Gastroesophageal sphincter (tissue), 3 donors: Measurements from ENCODE around the gene KRT27.

Experiments used
- POLR2AphosphoS5 ChIP-seq: sonication (generic); formaldehyde crosslinking; IDR thresholded peaks from one replicate; pipeline ENCODE4 v1.6.1; 2017; ENCODE audit warnings: antibody characterized with exemption
- TF ChIP-seq, protein P1 (sequence below), 4 experiments: fragments of 200-600 bp in 2 of 4; fragments of 450-650 bp in 2 of 4; sonication (generic) in 1 of 4; IDR thresholded peaks; one replicate each; pipeline ENCODE4 v1.5.1; 2017 to 2019; ENCODE audit warnings: antibody characterized with exemption in 4 of 4, mild to moderate bottlenecking in 2 of 4, moderate library complexity in 2 of 4

DNA sequence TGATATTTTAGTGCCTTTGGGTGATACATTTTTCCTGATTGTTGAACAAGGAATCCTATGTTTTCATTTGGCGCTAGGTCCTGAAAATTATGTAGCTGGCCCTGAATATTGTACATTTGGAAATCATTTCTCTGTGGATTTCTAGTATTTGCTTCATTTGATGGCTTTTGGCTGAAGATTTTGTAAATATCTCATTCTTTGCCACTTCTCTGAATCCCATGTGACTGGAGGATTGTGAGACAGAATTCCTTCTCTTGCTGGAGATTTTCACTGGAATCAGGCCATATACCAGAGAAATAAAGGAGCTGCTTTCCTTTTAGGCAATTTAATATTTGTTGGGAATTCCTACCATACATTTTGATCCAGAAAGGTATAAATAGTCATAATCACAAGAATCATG lies 8.8 kb upstream of the KRT27 start:
- TF ChIP-seq, protein P1, sequence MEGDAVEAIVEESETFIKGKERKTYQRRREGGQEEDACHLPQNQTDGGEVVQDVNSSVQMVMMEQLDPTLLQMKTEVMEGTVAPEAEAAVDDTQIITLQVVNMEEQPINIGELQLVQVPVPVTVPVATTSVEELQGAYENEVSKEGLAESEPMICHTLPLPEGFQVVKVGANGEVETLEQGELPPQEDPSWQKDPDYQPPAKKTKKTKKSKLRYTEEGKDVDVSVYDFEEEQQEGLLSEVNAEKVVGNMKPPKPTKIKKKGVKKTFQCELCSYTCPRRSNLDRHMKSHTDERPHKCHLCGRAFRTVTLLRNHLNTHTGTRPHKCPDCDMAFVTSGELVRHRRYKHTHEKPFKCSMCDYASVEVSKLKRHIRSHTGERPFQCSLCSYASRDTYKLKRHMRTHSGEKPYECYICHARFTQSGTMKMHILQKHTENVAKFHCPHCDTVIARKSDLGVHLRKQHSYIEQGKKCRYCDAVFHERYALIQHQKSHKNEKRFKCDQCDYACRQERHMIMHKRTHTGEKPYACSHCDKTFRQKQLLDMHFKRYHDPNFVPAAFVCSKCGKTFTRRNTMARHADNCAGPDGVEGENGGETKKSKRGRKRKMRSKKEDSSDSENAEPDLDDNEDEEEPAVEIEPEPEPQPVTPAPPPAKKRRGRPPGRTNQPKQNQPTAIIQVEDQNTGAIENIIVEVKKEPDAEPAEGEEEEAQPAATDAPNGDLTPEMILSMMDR (IDR thresholded peaks at IDR 0.05): no peak
- no peak for TF ChIP-seq POLR2AphosphoS5
